GM23338 (cell line): ENCODE measurements around the gene EDEM3. TPM values are rescaled to one million over a fixed set of nuclear protein-coding genes. Genes with fewer than 3 reads are reported as not detected.

Source experiments
- ATAC-seq: fragments of 200-7000 bp; cut with Tn5 transposase; 3 replicates; pipeline ENCODE4 v1.9.1; 2020
- DNase-seq: peaks from one replicate; pipeline ENCODE4 v3.0.0-alpha.2; 2015; ENCODE audit warnings: low spot score
- H2AFZ ChIP-seq: fragments of 200-600 bp; sonication (generic); 2 replicates; pipeline ENCODE4 v1.8.0; 2016; ENCODE audit warnings: antibody characterized with exemption, mild to moderate bottlenecking, moderate library complexity
- H3F3A ChIP-seq: fragments of 200-600 bp; sonication (generic); replicated peaks from 2 replicates; pipeline ENCODE4 v1.8.0; 2017; ENCODE audit warnings: antibody characterized with exemption, mixed run types, low read depth
- H3K27ac ChIP-seq: fragments of 200-600 bp; sonication (generic); 2 replicates; pipeline ENCODE4 v1.6.1; 2016; ENCODE audit warnings: low read depth
- H3K27me3 ChIP-seq: fragments of 200-600 bp; sonication (generic); 2 replicates; pipeline ENCODE4 v1.8.0; 2016; ENCODE audit warnings: mild to moderate bottlenecking, mixed run types, moderate library complexity; ENCODE audit not compliant: insufficient read depth
- H3K36me3 ChIP-seq: fragments of 200-600 bp; sonication (generic); 2 replicates; pipeline ENCODE4 v1.8.0; 2016; ENCODE audit warnings: mild to moderate bottlenecking; ENCODE audit not compliant: insufficient read depth
- H3K4me1 ChIP-seq: fragments of 200-600 bp; sonication (generic); 2 replicates; pipeline ENCODE4 v1.8.0; 2016; ENCODE audit warnings: mild to moderate bottlenecking, moderate library complexity; ENCODE audit not compliant: insufficient read depth
- H3K4me2 ChIP-seq: fragments of 200-600 bp; sonication (generic); 2 replicates; pipeline ENCODE4 v1.7.1; 2017; ENCODE audit warnings: mixed run types
- H3K4me3 ChIP-seq: fragments of 200-600 bp; sonication (generic); 2 replicates; pipeline ENCODE4 v1.6.1; 2016; ENCODE audit warnings: mixed run types
- H3K79me2 ChIP-seq: fragments of 200-600 bp; sonication (generic); replicated peaks from 2 replicates; pipeline ENCODE4 v1.8.0; 2017; ENCODE audit warnings: mild to moderate bottlenecking; ENCODE audit not compliant: insufficient read depth
- H3K9me2 ChIP-seq: fragments of 200-600 bp; sonication (generic); 2 replicates; pipeline ENCODE4 v1.8.0; 2017; ENCODE audit not compliant: insufficient read depth
- H4K20me1 ChIP-seq: fragments of 200-600 bp; sonication (generic); replicated peaks from 2 replicates; pipeline ENCODE4 v1.8.0; 2017; ENCODE audit warnings: mild to moderate bottlenecking; ENCODE audit not compliant: insufficient read depth
- H3K27ac Mint-ChIP-seq: 2 replicates; pipeline ENCODE4 v1.8.0; 2020; ENCODE audit warnings: inconsistent platforms, mild to moderate bottlenecking, moderate library complexity, mixed read lengths
- H3K27me3 Mint-ChIP-seq: 3 replicates; pipeline ENCODE4 v1.8.0; 2022; ENCODE audit warnings: low read depth, mild to moderate bottlenecking, moderate library complexity, mixed read lengths, inconsistent platforms; ENCODE audit not compliant: insufficient read depth, poor library complexity
- H3K36me3 Mint-ChIP-seq: 3 replicates; pipeline ENCODE4 v1.8.0; 2021; ENCODE audit warnings: low read depth, mild to moderate bottlenecking, inconsistent platforms, moderate library complexity, mixed read lengths
- H3K4me1 Mint-ChIP-seq: 3 replicates; pipeline ENCODE4 v1.8.0; 2020; ENCODE audit warnings: mild to moderate bottlenecking, inconsistent platforms, mixed read lengths
- H3K4me3 Mint-ChIP-seq: 3 replicates; pipeline ENCODE4 v1.8.0; 2021; ENCODE audit warnings: moderate library complexity, mild to moderate bottlenecking, inconsistent platforms, mixed read lengths
- H3K9me3 Mint-ChIP-seq: 3 replicates; pipeline ENCODE4 v1.8.0; 2020; ENCODE audit warnings: moderate library complexity, mild to moderate bottlenecking, inconsistent platforms, mixed read lengths
- CREB1 ChIP-seq: fragments of 250-450 bp; sonication (Bioruptor Pico); IDR thresholded peaks from 2 replicates; pipeline ENCODE4 v1.5.0; 2020; ENCODE audit warnings: low read depth, mild to moderate bottlenecking, moderate library complexity
- ETS1 ChIP-seq: IDR thresholded peaks from 2 replicates; pipeline ENCODE4 v1.6.1; 2016; ENCODE audit warnings: antibody characterized with exemption
- EZH2phosphoT487 ChIP-seq: fragments of 200-600 bp; sonication (generic); IDR thresholded peaks from one replicate; pipeline ENCODE4 v1.8.1; 2018; ENCODE audit warnings: antibody characterized with exemption; ENCODE audit not compliant: unreplicated experiment
- JUNB ChIP-seq: IDR thresholded peaks from one replicate; pipeline ENCODE4 v1.6.1; 2016; ENCODE audit warnings: antibody characterized with exemption; ENCODE audit not compliant: unreplicated experiment
- NANOG ChIP-seq: IDR thresholded peaks from 2 replicates; pipeline ENCODE4 v1.6.1; 2016; ENCODE audit warnings: antibody characterized with exemption, borderline replicate concordance
- POLR2AphosphoS5 ChIP-seq: IDR thresholded peaks from 2 replicates; pipeline ENCODE4 v1.6.1; 2016; ENCODE audit warnings: antibody characterized with exemption, low read depth
- REST ChIP-seq: IDR thresholded peaks from one replicate; pipeline ENCODE4 v1.6.1; 2018; ENCODE audit warnings: antibody characterized with exemption; ENCODE audit not compliant: unreplicated experiment
- STAT1 ChIP-seq: IDR thresholded peaks from one replicate; pipeline ENCODE4 v1.6.1; 2016; ENCODE audit warnings: antibody characterized with exemption; ENCODE audit not compliant: unreplicated experiment
- ZNF114 ChIP-seq: fragments of 250-450 bp; sonication (Bioruptor Pico); IDR thresholded peaks from 2 replicates; pipeline ENCODE4 v1.5.0; 2020; ENCODE audit warnings: mild to moderate bottlenecking, moderate library complexity
- ZNF331 ChIP-seq: fragments of 250-450 bp; sonication (Bioruptor Pico); IDR thresholded peaks from 2 replicates; pipeline ENCODE4 v1.5.0; 2020; ENCODE audit warnings: low read depth, mild to moderate bottlenecking, moderate library complexity
- ZNF462 ChIP-seq: fragments of 250-450 bp; sonication (Bioruptor Pico); IDR thresholded peaks from 2 replicates; pipeline ENCODE4 v1.5.0; 2020; ENCODE audit warnings: mild to moderate bottlenecking, moderate library complexity
- polyA plus RNA-seq: library from polyadenylated mRNA; unstranded; fragments of >200 nt; fragmentation: Nextera tagmentation; extraction: Ambion mirVana; gene quantifications from 2 replicates; pipeline ENCODE4 v1.2.1, GENCODE V29; 2016
- total RNA-seq: library from RNA; depleted of rRNA; stranded (reverse); fragments of >200 nt; shearing (Covaris generic); gene quantifications from 2 replicates; pipeline ENCODE4 v1.2.3, GENCODE V29; 2014

The EDEM3 gene
- total and polyA plus RNA-seq, 2 experiments from 2014 or later = 4.8 to 11.5 TPM

- TF ChIP-seq ZNF462 (CRISPR knock-in tag) (no peak), NANOG (no peak), CREB1 (CRISPR knock-in tag) (no peak), ZNF331 (CRISPR knock-in tag) (no peak), ETS1 (no peak), STAT1 (no peak), EZH2phosphoT487 (no peak), POLR2AphosphoS5 (no peak), JUNB (no peak)
Observed at GRCh38 chr1:184646824-184647223, 107.8 kb downstream of the EDEM3 start (continued).

GRCh38 chr1:184646178-184646701 lies 108.4 kb downstream of the EDEM3 start:
- Histone ChIP-seq H3K4me2 (no peak overlapping the region), H3K4me1 (no peaks in the 10 kb centered on the region), H3K36me3 (no peaks in the 10 kb centered on the region), H3K27ac (no peak overlapping the region), H3K4me3 (no peak overlapping the region), H3K27me3 (no peaks in the 10 kb centered on the region), H4K20me1 (no peaks in the 10 kb centered on the region), H3K79me2 (no peaks in the 10 kb centered on the region), H3F3A (no peaks in the 10 kb centered on the region), H3K9me2 (no peaks in the 10 kb centered on the region), H2AFZ (no peak overlapping the region)
- Mint-ChIP-seq H3K36me3 (peaks cover 3% of the 10 kb centered on the region; the same call in 1 of the 3 replicates), H3K27ac (no peak overlapping the region), H3K9me3 (peaks cover 8% of the 10 kb centered on the region), H3K4me3 (no peak overlapping the region), H3K4me1 (no peaks in the 10 kb centered on the region), H3K27me3 (peaks cover 6% of the 10 kb centered on the region)
- DNase-seq (no peak), ATAC-seq (no peak)
- TF ChIP-seq ZNF114 (CRISPR knock-in tag) (no peak), NANOG (no peak), ZNF331 (CRISPR knock-in tag) (no peak), JUNB (no peak), ETS1 (no peak), POLR2AphosphoS5 (no peak), REST (no peak), CREB1 (CRISPR knock-in tag) (no peak), STAT1 (no peak), EZH2phosphoT487 (no peak)
